ENCODE measurements around the gene ARMCX4. TPM values are rescaled to one million over a fixed set of nuclear protein-coding genes. Genes with fewer than 3 reads are reported as not detected.

The ARMCX4 gene
- total RNA-seq, 2 donors from 2014 or later, result 15.5 to 20.4 TPM

DNA sequence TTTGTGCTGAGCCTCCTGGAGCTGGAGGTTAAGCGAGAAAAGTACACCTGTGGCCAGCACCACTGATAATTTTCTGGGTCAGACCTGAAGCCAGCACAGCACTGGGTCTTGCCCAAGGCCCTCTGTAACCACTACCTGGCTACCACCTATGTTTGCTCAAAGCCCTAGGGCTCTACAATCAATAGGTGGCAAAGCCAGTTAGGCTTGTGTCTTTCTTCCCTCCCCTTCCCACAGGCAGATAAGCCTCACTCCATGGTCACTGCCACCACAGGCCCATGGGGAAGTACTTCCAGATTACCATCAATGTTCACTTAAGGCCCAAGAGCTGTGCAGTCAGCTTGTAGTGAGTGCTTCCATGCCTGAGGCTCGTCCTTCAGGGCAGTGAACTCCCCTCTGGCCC, 35.2 kb upstream of the ARMCX4 start:
- Mint-ChIP-seq H3K36me3 (ENCODE audit: low read depth) (peaks cover 31% of the 10 kb centered on the region), H3K27ac (no peak overlapping the region), H3K9me3 (peaks cover 50% of the 10 kb centered on the region), H3K27me3 (ENCODE audit: insufficient read depth) (no peaks in the 10 kb centered on the region), H3K4me3 (no peak overlapping the region), H3K4me1 (peaks cover 1% of the 10 kb centered on the region)
- H3K27me3 ChIP-seq (ENCODE audit: control insufficient read depth, insufficient read depth, low read length, poor library complexity, severe bottlenecking), result no peaks in the 10 kb centered on the region
- TF ChIP-seq, protein P1, sequence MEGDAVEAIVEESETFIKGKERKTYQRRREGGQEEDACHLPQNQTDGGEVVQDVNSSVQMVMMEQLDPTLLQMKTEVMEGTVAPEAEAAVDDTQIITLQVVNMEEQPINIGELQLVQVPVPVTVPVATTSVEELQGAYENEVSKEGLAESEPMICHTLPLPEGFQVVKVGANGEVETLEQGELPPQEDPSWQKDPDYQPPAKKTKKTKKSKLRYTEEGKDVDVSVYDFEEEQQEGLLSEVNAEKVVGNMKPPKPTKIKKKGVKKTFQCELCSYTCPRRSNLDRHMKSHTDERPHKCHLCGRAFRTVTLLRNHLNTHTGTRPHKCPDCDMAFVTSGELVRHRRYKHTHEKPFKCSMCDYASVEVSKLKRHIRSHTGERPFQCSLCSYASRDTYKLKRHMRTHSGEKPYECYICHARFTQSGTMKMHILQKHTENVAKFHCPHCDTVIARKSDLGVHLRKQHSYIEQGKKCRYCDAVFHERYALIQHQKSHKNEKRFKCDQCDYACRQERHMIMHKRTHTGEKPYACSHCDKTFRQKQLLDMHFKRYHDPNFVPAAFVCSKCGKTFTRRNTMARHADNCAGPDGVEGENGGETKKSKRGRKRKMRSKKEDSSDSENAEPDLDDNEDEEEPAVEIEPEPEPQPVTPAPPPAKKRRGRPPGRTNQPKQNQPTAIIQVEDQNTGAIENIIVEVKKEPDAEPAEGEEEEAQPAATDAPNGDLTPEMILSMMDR (conservative IDR thresholded peaks at IDR 0.05), result no peak
- DNase-seq, result no peak
- H3K27ac ChIP-seq (ENCODE audit: low read depth, low read length), result no peak overlapping the region
- H3K4me3 ChIP-seq (ENCODE audit: low read length), result no peak overlapping the region
- H3K4me1 ChIP-seq (ENCODE audit: control insufficient read depth, insufficient read depth, low read length), result no peaks in the 10 kb centered on the region
- 86% methylated on average over 2 of the region's 2 CpGs; no CpG with 5 or more reads in 1 of the 2 experiments for WGBS, 2 experiments (ENCODE audit: insufficient coverage in 1 of 2, insufficient read length in 1 of 2)
- H3K9me3 ChIP-seq (ENCODE audit: control insufficient read depth, low read length), result no peaks in the 10 kb centered on the region
- H3K9ac ChIP-seq (ENCODE audit: extremely low read depth, low read length, poor library complexity, severe bottlenecking), result no peak overlapping the region
- H3K36me3 ChIP-seq (ENCODE audit: control insufficient read depth, insufficient read depth, low read length), result no peaks in the 10 kb centered on the region

DNA sequence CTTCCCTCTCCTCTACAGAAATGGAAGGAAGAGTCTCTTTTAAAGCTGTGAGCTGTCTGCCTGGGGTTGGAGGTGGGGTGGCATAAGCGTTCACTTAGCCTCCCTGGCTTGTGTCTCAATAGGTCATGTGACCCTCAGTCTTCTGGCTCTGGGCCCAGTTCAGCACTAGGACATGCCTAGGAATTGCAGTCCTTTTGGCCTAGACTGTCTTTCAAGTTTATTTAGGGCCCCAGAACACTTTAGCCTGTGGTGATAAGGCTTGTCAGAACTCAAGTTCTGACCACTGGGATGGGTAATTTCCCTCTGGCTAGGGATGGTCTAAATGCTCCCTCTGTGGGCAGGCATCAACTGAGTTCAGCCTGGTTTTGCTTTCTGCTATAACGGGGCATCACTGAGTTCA, 34.3 kb upstream of the ARMCX4 start:
- 96% methylated on average over 2 of the region's 2 CpGs; no CpG with 5 or more reads in 1 of the 2 experiments for WGBS, 2 experiments (ENCODE audit: insufficient coverage in 1 of 2, insufficient read length in 1 of 2)
- TF ChIP-seq, protein P1 (conservative IDR thresholded peaks at IDR 0.05), result no peak
- H3K27ac Mint-ChIP-seq, result no peak overlapping the region
- H3K27me3 Mint-ChIP-seq (ENCODE audit: insufficient read depth), result no peaks in the 10 kb centered on the region
- H3K36me3 ChIP-seq (ENCODE audit: control insufficient read depth, insufficient read depth, low read length), result no peaks in the 10 kb centered on the region
- peaks cover 38% of the 10 kb centered on the region for H3K36me3 Mint-ChIP-seq (ENCODE audit: low read depth)
- peaks cover 1% of the 10 kb centered on the region for H3K4me1 Mint-ChIP-seq
- no peaks in the 10 kb centered on the region for H3K4me1 ChIP-seq (ENCODE audit: control insufficient read depth, insufficient read depth, low read length)
- peaks cover 54% of the 10 kb centered on the region for H3K9me3 Mint-ChIP-seq
- H3K4me3 Mint-ChIP-seq, result no peak overlapping the region
- no peak overlapping the region for H3K27ac ChIP-seq (ENCODE audit: low read depth, low read length)
- H3K4me3 ChIP-seq (ENCODE audit: low read length), result no peak overlapping the region
- no peaks in the 10 kb centered on the region for H3K9me3 ChIP-seq (ENCODE audit: control insufficient read depth, low read length)
- no peaks in the 10 kb centered on the region for H3K27me3 ChIP-seq (ENCODE audit: control insufficient read depth, insufficient read depth, low read length, poor library complexity, severe bottlenecking)
- no peak overlapping the region for H3K9ac ChIP-seq (ENCODE audit: extremely low read depth, low read length, poor library complexity, severe bottlenecking)
- DNase-seq, result no peak

DNA sequence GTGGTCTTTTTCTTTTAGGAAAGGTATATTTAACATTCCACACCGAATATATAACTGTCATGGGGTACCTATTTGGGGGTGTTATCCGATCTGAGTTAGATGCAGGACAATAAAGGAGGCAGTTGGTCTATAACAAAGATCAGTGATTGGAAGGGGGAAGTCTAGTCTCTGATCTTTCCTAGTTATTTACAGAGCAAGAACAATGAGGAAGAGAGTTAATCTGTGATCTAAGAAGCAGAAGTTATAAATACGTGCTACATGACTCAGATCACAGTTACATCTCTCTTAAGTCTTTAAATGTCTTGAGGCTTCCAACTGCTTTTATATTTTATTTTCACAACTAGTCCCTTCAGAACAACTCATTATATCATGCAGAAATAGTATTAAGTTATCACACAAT, 33.2 kb upstream of the ARMCX4 start:
- peaks cover 53% of the 10 kb centered on the region for H3K9me3 Mint-ChIP-seq
- WGBS, 2 experiments (ENCODE audit: insufficient coverage in 1 of 2, insufficient read length in 1 of 2), result 89% methylated on average over 2 of the region's 3 CpGs; no CpG with 5 or more reads in 1 of the 2 experiments
- H3K4me1 Mint-ChIP-seq, result peaks cover 1% of the 10 kb centered on the region
- Histone ChIP-seq H3K27me3 (ENCODE audit: control insufficient read depth, insufficient read depth, low read length, poor library complexity, severe bottlenecking) (no peaks in the 10 kb centered on the region), H3K36me3 (ENCODE audit: control insufficient read depth, insufficient read depth, low read length) (no peaks in the 10 kb centered on the region), H3K9ac (ENCODE audit: extremely low read depth, low read length, poor library complexity, severe bottlenecking) (no peak overlapping the region), H3K27ac (ENCODE audit: low read depth, low read length) (no peak overlapping the region), H3K9me3 (ENCODE audit: control insufficient read depth, low read length) (no peaks in the 10 kb centered on the region), H3K4me3 (ENCODE audit: low read length) (no peak overlapping the region), H3K4me1 (ENCODE audit: control insufficient read depth, insufficient read depth, low read length) (no peaks in the 10 kb centered on the region)
- DNase-seq, result no peak
- peaks cover 42% of the 10 kb centered on the region for H3K36me3 Mint-ChIP-seq (ENCODE audit: low read depth)
- no peaks in the 10 kb centered on the region for H3K27me3 Mint-ChIP-seq (ENCODE audit: insufficient read depth)
- no peak overlapping the region for H3K27ac Mint-ChIP-seq
- H3K4me3 Mint-ChIP-seq, result no peak overlapping the region
- TF ChIP-seq, protein P1 (conservative IDR thresholded peaks at IDR 0.05), result no peak
